Neural cell (in vitro differentiated cells): ENCODE results near the gene ISYNA1.

ENCODE experiments used
- EP300 ChIP-seq: fragments of 450-650 bp; conservative IDR thresholded peaks from 2 replicates; pipeline ENCODE4 v1.6.1; 2014; ENCODE audit warnings: antibody characterized with exemption, mild to moderate bottlenecking, moderate library complexity; ENCODE audit not compliant: poor library complexity, severe bottlenecking
- EZH2 ChIP-seq: fragments of 200-600, 300-800 bp; shearing (Covaris generic), sonication (generic); IDR thresholded peaks from 2 replicates; pipeline ENCODE4 v1.6.1; 2014; ENCODE audit warnings: antibody characterized with exemption, low read length, borderline replicate concordance, mild to moderate bottlenecking; ENCODE audit not compliant: insufficient read depth, poor library complexity, severe bottlenecking
- MXI1 ChIP-seq: fragments of 450-650 bp; conservative IDR thresholded peaks from 2 replicates; pipeline ENCODE4 v1.6.1; 2014; ENCODE audit warnings: antibody characterized with exemption, mild to moderate bottlenecking; ENCODE audit not compliant: poor library complexity, severe bottlenecking
- POLR2AphosphoS5 ChIP-seq: IDR thresholded peaks from 2 replicates; pipeline ENCODE4 v1.6.1; 2012
- TF ChIP-seq, protein P1 (sequence below): fragments of 450-650 bp; IDR thresholded peaks from 2 replicates; pipeline ENCODE4 v1.5.1; 2014; ENCODE audit warnings: antibody characterized with exemption, mild to moderate bottlenecking, moderate library complexity; ENCODE audit not compliant: poor library complexity, severe bottlenecking

DNA sequence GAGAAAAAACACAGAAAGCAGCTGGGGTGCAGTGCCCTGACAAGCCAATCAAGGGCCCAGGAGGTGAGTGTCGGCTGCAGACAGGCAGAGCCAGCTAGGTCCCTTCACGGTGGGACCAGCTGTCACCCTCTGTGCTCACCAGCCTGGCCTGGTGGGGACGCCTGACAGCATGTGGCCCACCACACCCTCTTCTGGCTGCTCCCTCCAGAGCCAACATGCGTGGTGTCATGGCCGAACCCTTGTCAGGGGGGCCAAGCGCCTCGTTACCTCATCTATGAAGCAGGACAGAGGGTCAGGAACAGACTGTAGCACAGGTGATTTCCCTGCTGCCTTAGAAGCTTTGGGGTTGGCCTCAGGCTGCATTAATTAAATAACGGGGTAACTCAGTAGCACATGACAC, 40.0 kb upstream of the ISYNA1 start:
- TF ChIP-seq, protein P1, sequence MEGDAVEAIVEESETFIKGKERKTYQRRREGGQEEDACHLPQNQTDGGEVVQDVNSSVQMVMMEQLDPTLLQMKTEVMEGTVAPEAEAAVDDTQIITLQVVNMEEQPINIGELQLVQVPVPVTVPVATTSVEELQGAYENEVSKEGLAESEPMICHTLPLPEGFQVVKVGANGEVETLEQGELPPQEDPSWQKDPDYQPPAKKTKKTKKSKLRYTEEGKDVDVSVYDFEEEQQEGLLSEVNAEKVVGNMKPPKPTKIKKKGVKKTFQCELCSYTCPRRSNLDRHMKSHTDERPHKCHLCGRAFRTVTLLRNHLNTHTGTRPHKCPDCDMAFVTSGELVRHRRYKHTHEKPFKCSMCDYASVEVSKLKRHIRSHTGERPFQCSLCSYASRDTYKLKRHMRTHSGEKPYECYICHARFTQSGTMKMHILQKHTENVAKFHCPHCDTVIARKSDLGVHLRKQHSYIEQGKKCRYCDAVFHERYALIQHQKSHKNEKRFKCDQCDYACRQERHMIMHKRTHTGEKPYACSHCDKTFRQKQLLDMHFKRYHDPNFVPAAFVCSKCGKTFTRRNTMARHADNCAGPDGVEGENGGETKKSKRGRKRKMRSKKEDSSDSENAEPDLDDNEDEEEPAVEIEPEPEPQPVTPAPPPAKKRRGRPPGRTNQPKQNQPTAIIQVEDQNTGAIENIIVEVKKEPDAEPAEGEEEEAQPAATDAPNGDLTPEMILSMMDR: no peak
- TF ChIP-seq EP300 (no peak), EZH2 (no peak), MXI1 (no peak), POLR2AphosphoS5 (no peak)
